HFF-Myc (cell line): ENCODE measurements around the gene ATP2B2.

Source experiments
- DNase-seq: peaks from one replicate; pipeline ENCODE4 v3.0.0-alpha.2; 2011; ENCODE audit warnings: low read depth; ENCODE audit errors: extremely low read depth
- H3K4me3 ChIP-seq: replicated peaks from 2 replicates; pipeline ENCODE4 v1.5.1; 2011; ENCODE audit warnings: low read depth, mild to moderate bottlenecking, control low read depth, low read length
- TF ChIP-seq, protein P1 (sequence below): IDR thresholded peaks from 2 replicates; pipeline ENCODE4 v1.5.1; 2012; ENCODE audit warnings: mild to moderate bottlenecking, low read depth, low read length, control low read depth; ENCODE audit errors: missing control alignments

ATP2B2 gene

GRCh38 chr3:10505050-10505790 lies at the start of gene ATP2B2:
ATP2B2 (minus strand) TSS chr3:10505586; CDS start chr3:10449543, 56,043 bp downstream.
- no peak within 1 kb of the TSS for H3K4me3 ChIP-seq
- DNase-seq: no peak
- TF ChIP-seq, protein P1, sequence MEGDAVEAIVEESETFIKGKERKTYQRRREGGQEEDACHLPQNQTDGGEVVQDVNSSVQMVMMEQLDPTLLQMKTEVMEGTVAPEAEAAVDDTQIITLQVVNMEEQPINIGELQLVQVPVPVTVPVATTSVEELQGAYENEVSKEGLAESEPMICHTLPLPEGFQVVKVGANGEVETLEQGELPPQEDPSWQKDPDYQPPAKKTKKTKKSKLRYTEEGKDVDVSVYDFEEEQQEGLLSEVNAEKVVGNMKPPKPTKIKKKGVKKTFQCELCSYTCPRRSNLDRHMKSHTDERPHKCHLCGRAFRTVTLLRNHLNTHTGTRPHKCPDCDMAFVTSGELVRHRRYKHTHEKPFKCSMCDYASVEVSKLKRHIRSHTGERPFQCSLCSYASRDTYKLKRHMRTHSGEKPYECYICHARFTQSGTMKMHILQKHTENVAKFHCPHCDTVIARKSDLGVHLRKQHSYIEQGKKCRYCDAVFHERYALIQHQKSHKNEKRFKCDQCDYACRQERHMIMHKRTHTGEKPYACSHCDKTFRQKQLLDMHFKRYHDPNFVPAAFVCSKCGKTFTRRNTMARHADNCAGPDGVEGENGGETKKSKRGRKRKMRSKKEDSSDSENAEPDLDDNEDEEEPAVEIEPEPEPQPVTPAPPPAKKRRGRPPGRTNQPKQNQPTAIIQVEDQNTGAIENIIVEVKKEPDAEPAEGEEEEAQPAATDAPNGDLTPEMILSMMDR: no peak

GRCh38 chr3:10554746-10555145 lies 49.4 kb upstream of the ATP2B2 start:
- H3K4me3 ChIP-seq: no peak overlapping the region
- no peak for DNase-seq
- TF ChIP-seq, protein P1: no peak

DNA sequence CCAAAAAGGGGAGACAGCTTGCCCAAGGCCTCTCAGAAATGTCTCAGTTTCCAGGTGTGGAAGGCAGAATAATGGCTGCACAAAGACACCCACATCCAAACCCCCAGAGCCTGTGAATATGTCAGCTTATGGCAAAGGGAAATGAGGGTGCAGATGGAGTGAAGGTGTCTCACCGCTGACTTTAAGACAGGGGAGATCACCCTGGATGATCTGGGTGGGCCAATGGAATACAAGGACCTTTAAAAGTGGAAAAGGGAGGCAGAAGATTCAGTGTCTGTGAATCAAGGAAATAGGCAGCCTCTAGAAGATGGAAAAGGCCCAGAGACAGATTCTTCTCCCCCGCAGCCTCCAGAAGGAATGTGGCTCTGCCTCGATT lies 48.8 kb upstream of the ATP2B2 start:
- TF ChIP-seq, protein P1: no peak
- H3K4me3 ChIP-seq: no peak overlapping the region
- no peak for DNase-seq

- no peak for DNase-seq
- TF ChIP-seq, protein P1: no peak
- no peak overlapping the region for H3K4me3 ChIP-seq
These were observed 48.3 kb upstream of the ATP2B2 start for GRCh38 chr3:10553591-10554235.

GRCh38 chr3:10552631-10552943 lies 47.2 kb upstream of the ATP2B2 start:
- TF ChIP-seq, protein P1: no peak
- no peak for DNase-seq
- H3K4me3 ChIP-seq: no peak overlapping the region

DNA sequence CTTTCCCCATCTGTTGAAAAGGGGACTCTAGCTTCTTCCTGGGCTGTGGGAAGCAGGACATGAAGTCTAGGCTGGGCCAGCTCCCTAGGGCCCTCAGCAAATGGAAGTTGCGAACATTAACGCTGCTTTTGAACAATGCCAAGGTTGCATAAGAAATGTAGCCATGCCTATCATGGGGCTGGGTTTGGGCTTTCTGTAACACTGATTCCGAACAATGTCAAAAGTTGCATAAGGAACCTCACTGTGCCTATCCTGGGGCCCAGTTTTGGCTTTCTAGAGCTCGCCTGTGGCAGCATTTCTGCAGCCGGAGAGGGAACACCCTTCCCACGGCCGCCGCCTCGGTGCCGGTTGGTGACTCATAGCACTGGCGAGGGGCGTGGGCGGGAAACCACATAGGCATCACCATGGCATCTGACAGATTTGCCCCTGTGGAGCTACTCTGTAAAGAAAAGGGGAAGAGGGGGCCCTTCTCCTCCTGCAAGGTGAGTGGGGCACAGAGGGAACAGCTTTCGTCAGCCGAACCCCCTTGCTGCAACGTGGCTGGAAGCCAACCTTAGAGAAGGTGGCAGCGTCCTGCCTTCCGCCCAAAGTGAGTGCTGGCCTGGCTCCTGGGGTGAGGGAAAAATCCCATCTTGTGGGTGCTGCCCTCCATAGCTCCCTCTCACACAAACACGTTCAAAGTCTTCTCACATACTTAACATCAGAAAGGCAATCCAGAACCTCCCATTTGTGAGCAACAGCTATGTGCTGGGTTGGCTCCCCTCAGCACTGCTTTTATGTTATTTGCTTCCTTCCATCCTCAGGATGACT lies 46.6 kb upstream of the ATP2B2 start:
- DNase-seq: no peak
- H3K4me3 ChIP-seq: no peak overlapping the region
- TF ChIP-seq, protein P1: no peak
